HL-60/S4 treated with retinoic acid at 250 ng/mL for 4 days and 3 days (cell line): Measurements from ENCODE around the gene LHFPL5.

Experiments
- in situ Hi-C: fragments of 300-500 bp; cut with MboI; formaldehyde crosslinking; loops from 2 replicates; pipeline ENCODE4 v1.7.0; 2022; ENCODE audit warnings: low sequenced_read_pairs

Gene LHFPL5

DNA sequence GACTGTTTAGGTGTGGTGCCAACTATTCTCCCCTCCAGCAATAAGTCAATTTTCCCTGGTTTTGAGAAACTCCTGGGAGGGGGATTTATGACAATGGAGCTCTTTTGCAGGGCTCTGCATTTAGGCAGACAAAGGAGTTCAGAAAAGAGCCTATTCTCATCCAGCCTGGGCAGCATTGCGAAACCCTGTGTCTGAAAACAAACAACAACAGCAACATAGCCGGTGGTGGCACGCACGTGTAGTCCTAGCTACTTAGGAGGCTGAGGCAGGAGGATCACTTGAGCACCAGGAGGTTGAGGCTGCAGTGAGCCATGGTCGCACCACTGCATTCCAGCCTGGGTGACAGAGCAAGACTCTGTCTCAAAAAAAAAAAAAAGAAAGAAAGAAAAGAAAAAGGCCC is 14.5 kb upstream of the LHFPL5 start:
- in situ Hi-C loops, result no loop called here

DNA sequence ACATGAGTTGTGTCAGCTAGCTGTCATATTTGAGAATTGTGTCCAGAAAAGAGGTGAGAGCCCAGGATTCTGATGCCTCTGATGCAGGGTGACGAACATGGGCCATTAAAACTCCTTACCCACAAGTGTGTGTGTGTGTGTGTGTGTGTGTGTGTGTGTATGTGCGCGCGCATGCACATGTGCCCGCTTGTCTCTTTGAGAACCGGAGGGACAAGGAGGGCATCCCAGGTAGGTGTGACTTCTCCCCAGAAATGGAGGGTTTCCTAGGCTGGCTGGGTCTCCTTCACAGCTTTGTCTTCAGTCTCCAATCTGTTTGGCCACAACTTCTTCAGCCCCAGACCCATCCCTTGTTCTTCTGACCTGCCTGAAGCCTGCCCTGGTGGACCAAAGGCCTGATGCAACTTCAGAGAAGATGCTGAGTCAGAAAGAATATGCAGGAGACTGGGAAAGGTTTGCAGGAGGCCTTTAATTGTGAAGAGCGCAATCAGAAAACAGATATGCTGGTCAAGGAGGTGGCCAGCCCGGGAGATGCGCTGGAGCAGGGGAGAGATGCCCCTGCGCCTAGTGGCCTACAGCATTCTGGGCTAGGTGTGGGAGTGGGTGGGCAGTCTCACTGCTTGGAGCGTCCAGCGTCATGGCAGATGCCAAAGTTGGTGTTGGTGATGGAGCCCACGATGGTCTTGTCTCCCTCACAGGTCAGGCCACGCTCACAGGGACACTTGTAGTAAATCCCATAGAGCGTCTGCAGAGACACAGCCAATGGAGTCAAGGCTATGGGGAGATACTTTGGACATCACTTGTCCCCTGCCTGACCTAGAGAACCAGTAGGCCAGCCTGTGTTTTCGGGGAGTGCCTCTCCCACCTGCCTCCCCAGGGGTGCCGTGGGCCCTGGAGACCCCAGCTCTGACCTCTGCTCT is 10.4 kb upstream of the LHFPL5 start:
- in situ Hi-C loops, result no loop called here

DNA sequence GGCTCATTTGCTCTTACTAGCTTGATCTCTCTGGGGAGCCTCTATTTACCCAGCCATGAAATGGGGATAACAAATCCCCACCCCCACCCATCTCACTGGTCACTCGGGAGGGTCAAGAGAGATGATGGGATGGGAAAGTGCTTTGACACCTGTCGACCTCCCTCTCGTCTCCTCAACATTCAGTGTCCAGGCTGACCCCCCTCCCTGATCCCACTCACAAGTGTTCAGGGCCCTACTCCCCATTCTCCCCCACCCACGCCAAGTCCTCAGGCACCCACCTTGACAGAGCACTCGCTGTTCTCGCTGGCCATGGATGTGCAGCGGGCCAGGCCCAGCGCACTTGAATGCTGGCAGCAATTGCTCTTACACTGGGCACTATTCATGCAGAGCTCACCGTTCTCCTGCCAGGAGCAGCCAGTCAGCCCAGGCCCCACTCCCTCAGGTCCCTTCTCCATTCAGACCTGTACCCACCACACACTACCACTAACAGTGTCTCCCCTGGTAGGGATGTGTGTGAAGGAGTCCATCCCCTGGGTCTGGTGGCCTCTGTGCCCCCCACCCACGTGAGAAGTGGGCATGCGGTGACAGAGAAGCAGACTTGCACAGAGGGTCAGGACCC is 9.6 kb upstream of the LHFPL5 start:
- in situ Hi-C loops, result no loop called here

DNA sequence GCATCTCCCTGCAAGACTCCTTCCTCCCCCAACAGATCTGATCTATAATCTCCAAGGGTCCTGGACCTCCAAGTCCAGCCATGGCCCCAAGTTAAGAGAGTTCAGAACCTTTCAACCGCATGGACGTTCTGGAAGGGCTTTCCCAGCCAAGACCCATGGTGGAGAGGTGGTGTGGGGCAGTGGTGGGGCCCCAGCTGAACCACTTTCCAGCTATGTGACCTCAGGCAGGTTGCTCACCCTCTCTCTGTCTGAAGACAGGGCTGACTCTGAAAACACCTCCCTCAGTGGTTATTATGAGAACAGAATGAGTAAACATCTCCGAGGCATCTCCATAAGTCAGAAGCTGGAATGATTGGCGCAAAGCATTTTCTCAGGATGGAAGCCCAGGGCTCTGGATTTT is 8.9 kb upstream of the LHFPL5 start:
- in situ Hi-C loops, result no loop called here

DNA sequence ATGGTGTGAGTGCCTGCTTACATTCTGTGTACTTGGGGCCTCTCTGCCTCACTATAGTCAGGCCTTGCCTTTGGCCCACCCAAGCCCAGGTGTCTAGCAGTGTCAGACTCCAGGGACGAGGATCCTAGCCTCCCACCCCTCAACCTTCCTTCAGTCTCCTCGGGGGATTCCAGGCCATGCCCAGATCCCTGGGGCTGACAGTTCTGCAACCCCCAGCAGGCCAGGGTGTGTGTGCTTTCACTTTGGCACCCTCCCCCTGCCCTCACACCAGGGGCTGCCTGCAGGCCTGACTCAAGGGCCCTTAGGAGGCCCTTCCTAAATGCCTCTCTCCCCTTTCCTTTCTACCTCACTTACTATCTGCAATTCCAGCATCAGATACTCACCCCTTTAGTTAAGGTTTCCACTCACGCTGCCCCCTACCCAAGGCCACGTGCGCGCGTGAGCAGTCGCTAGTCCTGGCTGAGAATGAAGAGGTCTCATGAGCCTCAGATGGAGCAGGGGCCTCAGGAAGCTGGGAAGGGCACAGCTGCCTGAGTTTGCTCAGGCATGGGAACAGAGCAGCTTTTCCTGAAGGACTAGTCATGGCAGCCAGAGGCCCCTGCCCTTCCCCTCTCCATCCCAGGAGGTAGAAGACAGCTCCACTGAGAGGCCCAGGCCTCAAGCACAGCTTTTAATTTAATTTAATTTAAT is 7.2 kb upstream of the LHFPL5 start:
- in situ Hi-C loops, result no loop called here

DNA sequence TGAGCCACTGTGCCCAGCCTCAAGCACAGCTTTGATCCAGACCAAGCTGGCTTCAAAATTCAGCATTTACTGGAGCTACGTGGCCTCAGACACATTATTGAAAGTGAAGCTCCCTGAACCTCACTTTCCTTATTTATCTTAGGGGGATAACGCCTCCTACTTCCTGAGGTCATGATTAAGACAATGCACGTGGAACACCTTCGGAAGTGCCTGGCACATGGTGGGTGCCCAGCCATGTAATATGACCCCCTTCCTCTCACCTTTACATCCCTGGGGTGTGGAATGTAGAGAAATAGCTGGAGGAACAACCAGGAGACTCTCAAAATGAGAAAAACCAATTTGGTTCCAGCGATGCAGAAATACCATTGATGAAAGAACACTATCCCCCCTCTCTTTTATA is 6.4 kb upstream of the LHFPL5 start:
- in situ Hi-C loops, result no loop called here

DNA sequence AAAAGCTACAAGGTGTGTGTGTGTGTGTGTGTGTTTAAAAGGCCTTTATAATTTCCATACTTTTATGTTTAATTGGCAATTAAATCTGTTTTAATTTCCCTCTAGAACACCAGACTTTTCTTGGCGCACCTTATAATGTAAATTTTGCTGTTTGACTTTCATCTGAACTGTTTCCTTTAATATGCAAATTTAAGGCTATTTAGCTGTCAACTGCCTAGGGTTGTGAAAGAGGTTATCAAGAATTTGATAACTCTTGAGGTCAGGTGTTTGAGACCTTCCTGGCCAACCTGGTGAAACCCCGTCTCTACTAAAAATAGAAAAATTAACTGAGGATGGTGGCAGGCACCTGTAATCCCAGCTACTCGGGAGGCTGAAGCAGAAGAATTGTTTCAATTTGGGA is 4.0 kb upstream of the LHFPL5 start:
- in situ Hi-C loops, result no loop called here

DNA sequence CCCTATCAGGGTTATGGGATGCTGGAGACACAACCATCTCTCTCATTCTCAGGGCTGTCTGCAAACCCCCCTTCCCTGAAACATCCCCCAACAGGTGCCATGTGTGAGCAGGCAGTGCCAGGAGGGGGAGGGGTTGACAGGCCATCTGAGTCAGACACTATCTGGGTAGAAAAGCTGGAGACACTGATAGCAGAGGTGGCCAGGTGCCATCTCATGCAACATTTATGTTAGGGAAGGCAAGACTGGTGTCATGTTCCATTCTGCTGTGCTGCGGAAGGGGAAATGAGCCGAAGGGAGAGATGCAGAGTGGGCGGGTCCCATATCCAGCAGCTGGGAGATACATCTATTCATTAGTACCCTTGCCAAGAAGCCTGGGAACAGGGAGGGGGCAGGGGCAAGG is 3.5 kb downstream of the LHFPL5 start:
- in situ Hi-C loops, result no loop called here

DNA sequence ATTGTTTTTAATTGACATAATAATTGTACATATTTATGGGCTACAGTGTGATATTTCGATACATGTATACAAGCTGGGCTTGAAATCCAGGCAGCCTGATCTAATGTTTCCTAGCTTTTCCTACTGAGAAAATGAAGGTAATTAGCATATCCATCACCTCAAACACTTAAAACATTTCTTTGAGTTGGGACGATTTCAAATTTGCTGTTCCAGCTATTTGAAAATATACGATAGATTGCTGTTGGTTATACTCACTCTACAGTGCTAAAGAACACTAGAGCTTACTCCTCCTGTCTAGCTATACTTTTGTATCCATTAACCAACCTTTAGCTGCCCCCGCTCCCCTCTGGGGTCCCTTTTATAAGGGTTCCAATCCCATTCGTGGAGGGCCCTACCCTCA is 4.7 kb downstream of the LHFPL5 start:
- in situ Hi-C loops, result no loop called here

DNA sequence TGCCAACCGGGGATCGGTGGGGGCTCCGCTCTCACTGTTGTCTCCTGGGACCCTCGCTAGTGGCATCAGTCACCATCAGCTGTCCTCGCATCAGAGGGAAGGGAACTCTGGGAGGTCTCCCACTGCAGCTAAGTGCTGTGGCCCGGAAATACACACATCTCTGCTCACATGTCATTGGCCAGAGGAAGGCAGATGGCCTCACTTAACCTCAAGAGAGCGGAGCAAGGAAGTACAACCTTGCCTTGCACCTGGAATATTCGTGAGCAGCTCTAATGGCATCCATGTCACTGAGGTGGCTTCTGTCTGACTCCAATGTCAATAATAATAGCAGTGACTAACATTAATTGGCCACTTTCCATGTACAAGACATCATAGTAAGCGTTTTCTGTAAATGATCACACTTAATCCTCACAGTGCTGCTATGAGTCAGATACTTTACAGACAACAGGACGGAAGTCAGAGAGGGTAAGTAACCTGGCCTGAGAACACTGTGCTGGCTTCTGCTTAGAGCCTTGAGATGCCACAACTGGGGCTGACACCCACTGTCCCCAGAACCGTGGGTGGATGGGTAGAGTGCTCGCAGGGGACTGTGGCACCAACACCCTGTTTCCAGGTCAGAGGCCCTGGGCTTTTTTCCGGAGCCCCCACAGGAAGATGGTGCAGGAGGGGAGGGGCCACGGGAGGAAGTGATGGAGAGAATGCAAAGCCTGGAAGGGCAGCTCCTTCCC is 6.0 kb downstream of the LHFPL5 start:
- in situ Hi-C loops, result no loop called here

DNA sequence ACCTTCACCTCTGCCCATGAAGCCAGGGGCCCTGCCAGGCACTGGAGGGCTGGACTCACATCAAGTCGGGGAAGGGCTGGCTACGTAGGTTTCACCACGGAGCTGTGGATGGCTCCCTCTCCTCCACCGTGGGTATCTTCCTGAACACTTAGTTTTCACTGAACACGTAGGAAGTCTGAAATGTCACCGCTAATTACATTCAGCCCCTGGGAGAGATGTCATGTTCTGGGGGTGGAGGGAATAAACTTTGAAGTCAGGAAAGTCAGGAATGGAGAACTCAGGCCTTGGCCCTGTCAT is 6.5 kb downstream of the LHFPL5 start:
- in situ Hi-C loops, result no loop called here

DNA sequence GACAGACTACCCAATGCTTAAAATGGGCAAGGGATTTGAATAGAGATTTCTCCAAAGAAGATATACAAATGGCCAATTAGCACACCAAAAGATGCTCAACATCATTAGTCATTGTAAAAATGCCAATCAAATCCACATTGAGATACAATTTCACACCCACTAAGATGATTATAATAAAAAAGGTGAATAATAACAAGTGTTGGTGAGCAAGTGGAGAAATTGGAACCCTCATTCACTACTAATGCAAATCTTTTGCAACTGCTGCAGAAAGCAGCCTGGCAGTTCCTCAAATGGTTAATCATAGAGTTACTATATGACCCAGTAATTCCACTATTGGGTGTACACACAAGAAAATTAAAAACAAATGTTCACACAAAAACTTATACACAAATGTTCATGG is 12.4 kb downstream of the LHFPL5 start:
- in situ Hi-C loops, result no loop called here

DNA sequence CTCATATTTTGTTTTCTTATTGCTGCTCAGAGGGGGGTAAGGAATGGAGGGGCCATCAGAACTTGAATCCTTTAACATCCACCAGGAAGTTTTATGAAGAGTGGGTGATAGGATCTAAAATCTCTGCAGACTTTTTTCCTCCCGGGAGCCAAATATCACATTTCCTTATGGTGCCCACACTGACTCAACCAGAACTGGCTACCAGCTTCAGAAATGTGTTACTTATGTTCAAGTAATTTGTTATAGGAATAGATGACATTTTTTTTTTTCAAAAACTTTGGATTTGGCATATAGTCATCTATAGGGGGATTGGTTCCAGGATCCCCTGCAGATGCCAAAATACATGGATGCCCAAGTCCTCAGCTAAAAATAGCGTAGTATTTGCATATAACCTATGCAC is 18.4 kb downstream of the LHFPL5 start:
- in situ Hi-C loops, result no loop called here

DNA sequence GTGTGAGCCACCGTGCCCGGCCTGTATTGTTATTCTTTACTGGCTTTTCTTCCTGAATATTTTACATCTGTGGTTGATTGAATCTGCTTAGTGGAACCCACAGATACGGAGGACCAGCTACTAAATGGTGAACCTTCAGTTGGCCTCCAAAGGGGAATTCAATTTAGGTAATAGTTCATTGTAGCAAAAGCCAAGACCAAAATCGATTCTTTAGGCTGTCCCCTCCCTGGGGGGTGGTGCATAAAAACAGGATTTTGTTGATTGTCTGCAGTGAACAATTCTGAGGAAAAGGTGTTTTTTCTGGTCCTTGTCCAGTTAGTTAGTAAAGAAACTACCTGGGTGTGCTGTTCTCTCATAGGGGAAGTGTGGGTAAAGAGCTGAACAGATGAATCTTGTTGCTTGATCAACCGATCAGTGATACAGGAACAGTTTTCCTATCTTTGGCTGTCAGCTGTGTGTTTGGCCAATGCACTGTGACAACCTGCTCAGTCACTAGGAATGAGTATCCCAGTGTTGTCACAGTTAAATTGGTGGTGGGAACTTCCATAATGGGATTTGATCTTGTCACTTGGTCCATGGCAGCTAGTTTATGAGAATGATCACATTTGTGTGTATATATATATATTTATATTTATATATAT is 19.5 kb downstream of the LHFPL5 start:
- in situ Hi-C loops, result no loop called here

DNA sequence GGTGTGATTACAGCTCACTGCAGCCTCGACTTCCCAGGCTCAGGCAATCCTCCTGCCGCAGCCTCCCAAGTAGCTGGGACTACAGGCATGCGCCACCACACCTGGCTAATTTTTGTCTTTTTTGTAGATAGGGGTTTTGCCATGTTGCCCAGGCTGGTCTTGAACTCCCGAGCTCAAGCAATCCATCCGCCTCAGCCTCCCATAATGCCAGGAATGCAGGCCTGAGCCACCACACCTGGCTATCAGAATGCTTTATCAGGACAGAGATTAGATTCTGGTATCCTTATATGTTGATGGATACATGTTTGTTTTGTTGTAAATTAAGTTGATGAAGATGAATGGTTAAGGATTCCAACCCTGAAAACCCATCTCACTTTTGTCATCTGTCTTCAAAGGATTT is 24.2 kb downstream of the LHFPL5 start:
- in situ Hi-C loops, result no loop called here

DNA sequence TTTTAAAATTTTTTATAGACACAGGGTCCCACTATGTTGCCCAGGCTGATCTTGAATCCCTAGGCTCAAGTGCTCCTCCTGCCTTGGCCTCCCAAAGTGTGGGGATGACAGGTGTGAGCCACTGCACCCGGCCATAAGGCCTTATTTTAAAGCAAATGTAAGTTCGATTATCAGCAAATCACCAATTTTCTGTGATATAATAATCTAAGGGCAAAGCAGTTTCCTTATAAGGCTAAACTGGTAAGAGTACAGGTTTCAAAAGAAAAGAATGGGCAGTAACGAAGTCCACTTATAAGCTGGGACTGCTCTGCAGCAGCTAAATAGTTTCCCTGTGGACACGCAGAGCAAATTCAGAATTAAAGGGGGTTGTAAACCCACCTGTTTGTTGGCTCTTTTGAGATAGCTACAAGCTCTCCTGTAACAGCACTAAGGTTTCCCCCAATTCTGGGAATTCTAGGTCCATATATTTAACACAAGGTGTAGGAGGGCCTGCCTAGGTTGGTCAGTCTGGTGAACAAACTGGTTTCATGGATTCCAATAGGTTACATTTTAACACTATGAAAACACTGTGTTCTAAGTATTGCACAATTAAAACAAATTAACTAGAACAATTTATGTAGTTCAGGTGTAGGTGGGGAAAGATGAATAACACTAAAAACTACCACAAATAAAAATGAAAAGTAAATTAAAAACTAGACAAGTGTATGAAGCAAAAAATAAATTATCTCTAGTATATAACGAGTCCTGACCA is 26.3 kb downstream of the LHFPL5 start:
- in situ Hi-C loops, result no loop called here

DNA sequence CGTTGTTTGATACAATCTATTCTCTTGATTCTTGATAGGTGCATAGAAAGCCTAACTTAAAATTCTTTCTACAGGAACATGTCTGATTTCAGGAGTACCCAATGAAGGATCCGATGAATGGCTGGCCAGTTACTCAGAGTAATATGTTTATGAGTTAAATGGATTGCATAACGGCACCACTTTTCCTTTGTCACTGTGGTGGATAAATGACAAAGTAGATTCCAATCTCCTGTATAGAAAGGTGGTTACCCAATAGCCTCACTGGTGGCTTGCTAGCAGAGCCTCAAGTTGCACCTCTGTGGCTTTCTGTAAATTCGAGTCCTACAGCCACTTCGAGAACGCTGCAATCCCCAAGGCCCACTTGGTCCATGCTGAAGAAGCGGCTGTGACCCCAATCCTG is 28.4 kb downstream of the LHFPL5 start:
- in situ Hi-C loops, result no loop called here

DNA sequence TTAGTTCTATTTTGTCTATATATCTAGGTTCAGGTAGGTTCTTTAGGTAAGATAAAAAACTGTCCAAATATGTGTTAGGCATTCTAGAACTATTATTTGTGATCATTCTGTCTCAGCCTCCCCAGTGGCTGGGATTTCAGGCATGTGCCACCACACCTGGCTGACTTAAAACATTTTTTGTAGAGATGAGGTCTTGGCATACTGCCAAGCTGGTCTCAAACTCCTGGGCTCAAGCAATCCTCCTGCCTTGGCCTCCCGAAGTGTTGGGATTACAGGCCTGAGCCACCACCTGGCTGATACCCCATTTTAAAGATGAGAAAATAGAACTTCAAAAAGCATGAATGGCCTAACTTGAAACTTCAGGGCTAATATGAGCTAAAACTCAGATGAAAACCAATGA is 33.9 kb downstream of the LHFPL5 start:
- in situ Hi-C loops, result no loop called here

DNA sequence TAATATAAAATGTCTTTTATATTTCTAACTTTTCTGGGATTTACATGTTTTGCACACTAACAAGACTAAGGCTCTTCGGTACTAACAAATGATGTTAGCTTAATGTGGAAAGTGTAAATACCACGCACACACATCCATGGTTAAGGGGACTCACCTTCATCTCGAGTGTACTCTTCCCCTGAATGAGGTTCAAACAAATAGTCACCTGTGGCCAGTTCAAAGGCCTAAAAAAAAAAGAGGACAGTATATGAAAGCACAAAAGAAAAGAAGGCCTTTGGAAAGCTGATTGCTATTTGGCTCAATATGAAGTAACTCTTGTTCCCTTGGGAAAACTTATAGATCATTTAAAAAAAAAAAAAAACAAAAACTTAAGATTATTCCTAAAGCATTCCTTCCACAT is 37.2 kb downstream of the LHFPL5 start:
- in situ Hi-C loops, result no loop called here

DNA sequence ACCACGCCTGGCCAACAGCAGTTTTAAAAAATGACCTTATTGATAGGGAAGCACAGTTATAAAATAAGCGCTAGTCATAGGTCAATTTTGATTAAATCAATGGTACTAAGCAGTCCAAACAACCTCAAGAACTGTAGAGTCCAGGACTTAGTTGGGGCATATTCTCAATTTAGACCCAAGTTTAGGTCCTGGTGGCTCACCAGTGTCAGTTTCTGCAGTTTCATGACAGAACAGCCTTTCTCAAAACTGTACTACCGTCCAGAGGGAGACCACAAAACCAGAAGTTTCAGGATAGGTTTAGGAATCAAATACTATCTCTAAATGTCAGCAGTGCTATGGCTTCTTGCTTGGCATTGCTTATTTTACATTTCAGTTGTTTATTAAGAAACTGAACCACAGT is 39.1 kb downstream of the LHFPL5 start:
- in situ Hi-C loops, result no loop called here
